Endothelial cell of umbilical vein (primary cell): ENCODE data around the gene SEMA4C. TPM values are rescaled to one million over a fixed set of nuclear protein-coding genes. Genes with fewer than 3 reads are reported as not detected.

Experiments
- BruUV-seq: library from RNA; stranded (reverse); fragments of 400-500 nt; replicated peaks from 2 replicates; lab custom pipeline; 2021; lab: Mats Ljungman, UMichigan
- CTCF ChIA-PET: fragments of 300-600, 350-600 bp; sonication (Branson Sonifier 250); formaldehyde crosslinking; loops from one replicate; lab custom pipeline; 2021; ENCODE audit warnings: antibody characterized with exemption, inconsistent platforms; lab: Charles Lee
- POLR2A ChIA-PET: fragments of 300-600, 350-600 bp; sonication (Branson Sonifier 250); formaldehyde crosslinking; loops from one replicate; lab custom pipeline; 2021; ENCODE audit warnings: antibody characterized with exemption, inconsistent platforms; lab: Charles Lee
- DNase-seq: peaks from one replicate; pipeline ENCODE4 v3.0.0-alpha.2; 2011; ENCODE audit warnings: low read depth, low spot score
- FAIRE-seq: peaks from 2 replicates; lab custom pipeline; 2011; peaks lifted over from hg19 to GRCh38; lab: Jason Lieb, UNC
- H2AFZ ChIP-seq: 2 replicates; pipeline ENCODE4 v1.6.0; 2012; ENCODE audit warnings: low read depth, low read length, control low read depth, inconsistent platforms
- H3K27ac ChIP-seq: 2 replicates; pipeline ENCODE4 v1.5.1; 2011; ENCODE audit warnings: low read depth, mild to moderate bottlenecking, control low read depth, low read length, moderate library complexity; ENCODE audit not compliant: insufficient read depth
- H3K27me3 ChIP-seq, 2 experiments: 2 replicates each; pipeline versions ENCODE4 v1.6.0 to v1.6.1; 2011; ENCODE audit warnings: low read length in 2 of 2, mixed read lengths in 1 of 2; ENCODE audit not compliant: control insufficient read depth in 2 of 2, insufficient read depth in 2 of 2
- H3K36me3 ChIP-seq, 2 experiments: 2 replicates in 1 of 2; 3 replicates in 1 of 2; pipeline ENCODE4 v1.5.1; 2011; ENCODE audit warnings: low read length in 2 of 2, mild to moderate bottlenecking in 1 of 2, moderate library complexity in 1 of 2; ENCODE audit not compliant: control insufficient read depth in 2 of 2, insufficient read depth in 2 of 2; ENCODE audit errors: extremely low read depth in 1 of 2
- H3K4me1 ChIP-seq: 3 replicates; pipeline ENCODE4 v1.5.1; 2011; ENCODE audit warnings: mild to moderate bottlenecking, low read length; ENCODE audit not compliant: control insufficient read depth, insufficient read depth; ENCODE audit errors: extremely low read depth
- H3K4me2 ChIP-seq: 2 replicates; pipeline ENCODE4 v1.6.1; 2011; ENCODE audit warnings: low read length, control low read depth, mixed read lengths; ENCODE audit not compliant: insufficient read depth
- H3K4me3 ChIP-seq, 3 experiments: fragments of 200-600 bp in 1 of 3; sonication (generic), shearing (Covaris generic) in 1 of 3; replicated peaks in 1 of 3; 2 replicates each; pipeline ENCODE4 v1.5.1; 2011 to 2016; ENCODE audit warnings: control low read depth in 3 of 3, low read length in 3 of 3, mild to moderate bottlenecking in 2 of 3, inconsistent platforms in 1 of 3, low read depth in 1 of 3, moderate library complexity in 1 of 3; ENCODE audit not compliant: insufficient read depth in 1 of 3
- H3K79me2 ChIP-seq: 2 replicates; pipeline ENCODE4 v1.6.0; 2012; ENCODE audit warnings: low read length, inconsistent platforms; ENCODE audit not compliant: control insufficient read depth, insufficient read depth
- H3K9ac ChIP-seq: replicated peaks from 2 replicates; pipeline ENCODE3; 2011; ENCODE audit warnings: low read length, control low read depth; ENCODE audit not compliant: insufficient read depth; ENCODE audit errors: extremely low read depth
- H3K9me1 ChIP-seq: replicated peaks from 3 replicates; pipeline ENCODE4 v1.6.0; 2011; ENCODE audit warnings: mild to moderate bottlenecking, low read length; ENCODE audit not compliant: control insufficient read depth, insufficient read depth; ENCODE audit errors: extremely low read depth
- H3K9me3 ChIP-seq: replicated peaks from 2 replicates; pipeline ENCODE4 v1.5.1; 2012; ENCODE audit warnings: low read length, inconsistent platforms; ENCODE audit not compliant: control insufficient read depth, insufficient read depth
- H4K20me1 ChIP-seq: replicated peaks from 2 replicates; pipeline ENCODE3; 2011; ENCODE audit warnings: mild to moderate bottlenecking, low read length; ENCODE audit not compliant: control insufficient read depth, insufficient read depth; ENCODE audit errors: extremely low read depth
- FOS ChIP-seq: IDR thresholded peaks from 2 replicates; pipeline ENCODE4 v1.6.1; 2011; ENCODE audit warnings: mild to moderate bottlenecking, low read length, moderate library complexity, borderline replicate concordance; ENCODE audit not compliant: insufficient read depth
- POLR2A ChIP-seq: IDR thresholded peaks from 2 replicates; pipeline ENCODE4 v1.6.1; 2012; ENCODE audit warnings: low read depth, mild to moderate bottlenecking, control low read depth, low read length
- POLR2AphosphoS5 ChIP-seq: IDR thresholded peaks from 2 replicates; pipeline ENCODE4 v1.6.1; 2012; ENCODE audit warnings: low read depth, mild to moderate bottlenecking, control low read depth, low read length, moderate library complexity; ENCODE audit not compliant: insufficient read depth
- dilution Hi-C: fragments of 300-500 bp; cut with MboI; formaldehyde crosslinking; loops from one replicate; pipeline ENCODE4 v1.15.0; 2019; ENCODE audit warnings: low sequenced_read_pairs; ENCODE audit not compliant: extremely low pct_ligation_motif_present
- intact Hi-C: fragments of 100-400 bp; cut with micrococcal nuclease; formaldehyde crosslinking; loops from one replicate; pipeline ENCODE4 v1.10.0; 2022
- polyA plus RNA-seq, 4 experiments: library from polyadenylated mRNA; depleted of rRNA in 3 of 4; stranded (reverse) in 3 of 4; unstranded in 1 of 4; fragments of >200 nt; gene quantifications; 2 replicates each; pipeline versions ENCODE4 v1.2.1 to v1.2.3, GENCODE V29; 2011 to 2012; ENCODE audit warnings: missing spikeins in 1 of 4
- total RNA-seq: library from RNA; stranded (reverse); gene quantifications from 2 replicates; pipeline ENCODE4 v1.2.3, GENCODE V29; 2021

Gene SEMA4C
- total and polyA plus RNA-seq, 2 donors (not counting 3 experiments of a cell fraction or from before 2014, with no cell fraction given): 16.4 to 17.3 TPM

DNA sequence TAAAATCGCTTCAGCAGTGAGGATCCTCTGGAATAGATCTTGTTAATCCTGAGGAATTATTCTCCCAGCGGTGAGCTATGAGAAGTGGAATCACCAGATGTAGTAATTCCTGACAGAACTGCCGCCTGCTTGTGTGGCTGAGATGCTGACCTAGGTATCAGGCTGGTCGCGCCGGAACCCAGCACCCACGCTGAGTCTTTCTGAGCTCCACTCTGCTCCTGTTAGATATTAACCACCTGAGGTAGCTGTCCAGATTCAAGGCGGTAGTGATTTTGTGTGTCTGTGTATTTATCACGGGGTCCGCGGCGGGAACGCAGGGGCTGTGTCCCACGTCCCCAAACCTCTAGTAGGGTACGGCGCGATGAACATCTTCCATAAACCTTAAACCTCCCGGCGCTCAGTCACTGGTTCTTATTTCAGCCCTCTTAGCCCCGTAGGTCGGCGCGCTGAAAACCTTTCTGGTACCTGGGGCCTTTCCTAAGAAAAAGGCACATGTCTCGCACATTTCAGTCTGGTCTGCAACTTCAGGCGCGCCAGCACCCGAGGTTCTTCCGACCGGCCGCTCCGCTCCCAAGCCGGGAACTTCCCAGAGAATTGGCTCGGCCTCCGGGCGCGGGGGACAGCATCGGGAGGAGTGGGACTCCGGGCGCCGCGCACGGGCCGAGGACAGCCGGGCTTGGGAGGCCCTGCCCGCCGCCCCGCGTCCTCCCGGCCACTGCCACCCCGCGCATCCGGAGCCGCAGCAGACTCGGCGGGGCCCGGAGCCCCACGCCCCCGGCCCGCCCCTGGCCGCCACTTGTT is 54.4 kb downstream of the SEMA4C start:
- Histone ChIP-seq H3K9ac (peak overlapping the region; percentile 45), H3K4me3 (peak overlapping the region; percentile 52 to 82 (median 75)), H3K9me1 (no peaks in the 10 kb centered on the region), H4K20me1 (no peaks in the 10 kb centered on the region), H3K36me3 (no peaks in the 10 kb centered on the region), H3K4me1 (peaks cover 13% of the 10 kb centered on the region), H3K4me2 (peak overlapping the region; percentile 94), H3K79me2 (peaks cover 10% of the 10 kb centered on the region), H2AFZ (peak overlapping the region; percentile 97), H3K27ac (no peak overlapping the region), H3K27me3 (no peaks in the 10 kb centered on the region), H3K9me3 (no peaks in the 10 kb centered on the region)
- intact Hi-C loops (loop anchor here (1.0 to 2.0 kb wide), 5 partner anchors 43 to 279 kb away; partner anchors contain the start of genes ANKRD39, ARID5A, CNNM4 and KANSL3), dilution Hi-C loops (no loop called here)
- BruUV-seq: no TSS peak
- ChIA-PET POLR2A (interaction anchor here (0.8 kb wide), 1 partner anchor 42 kb away, joined by 4 read pairs; the partner anchor contains the start of gene ANKRD39), CTCF (interaction anchor here (0.8 to 2.9 kb wide), 14 partner anchors 9 to 289 kb away, joined by 3 to 16 read pairs (median 5); partner anchors contain the start of gene ANKRD39)
- TF ChIP-seq POLR2A (peak; percentile 17), FOS (no peak)
- DNase-seq (no peak), FAIRE-seq (no peak)

DNA sequence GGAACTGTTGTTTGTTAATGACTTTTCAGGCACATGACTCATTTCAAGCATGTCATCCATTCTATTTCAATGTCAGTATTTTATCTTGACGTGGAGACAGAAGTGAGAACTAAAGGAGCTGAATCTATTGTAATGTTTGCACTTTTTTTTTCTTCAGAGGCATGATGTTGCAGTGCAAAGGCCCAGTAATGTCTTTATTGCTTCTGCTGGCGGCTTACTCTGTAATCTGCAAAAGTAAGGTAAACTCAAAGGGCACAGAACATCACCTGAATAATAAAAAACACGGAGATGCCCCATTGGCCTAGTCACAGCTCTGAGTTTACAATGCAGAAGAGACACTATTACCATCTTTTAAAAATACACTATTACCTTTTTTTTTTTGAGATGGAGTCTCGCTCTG is 56.2 kb downstream of the SEMA4C start:
- Histone ChIP-seq H3K4me2 (no peak overlapping the region), H3K4me3 (no peak overlapping the region), H3K9ac (no peak overlapping the region), H3K27me3 (no peaks in the 10 kb centered on the region), H3K9me1 (no peaks in the 10 kb centered on the region), H3K79me2 (peaks cover 9% of the 10 kb centered on the region), H2AFZ (no peak overlapping the region), H3K36me3 (no peaks in the 10 kb centered on the region), H3K9me3 (no peaks in the 10 kb centered on the region), H3K27ac (no peak overlapping the region), H4K20me1 (no peaks in the 10 kb centered on the region), H3K4me1 (peaks cover 13% of the 10 kb centered on the region)
- CTCF ChIA-PET: interaction anchor here (1.1 to 3.6 kb wide), 2 partner anchors 13 to 299 kb away, joined by 3 to 12 read pairs; partner anchors contain the start of gene ANKRD36
- FAIRE-seq: no peak
- POLR2A ChIA-PET: no interaction called here
- dilution Hi-C loops: no loop called here
- DNase-seq: no peak
- intact Hi-C loops: no loop called here
- no TSS peak for BruUV-seq
- no peak for TF ChIP-seq POLR2AphosphoS5
